GM12874 (cell line): ENCODE measurements around the gene TAS2R10.

Experiments used
- TF ChIP-seq, protein P1 (sequence below): IDR thresholded peaks from 2 replicates; pipeline ENCODE4 v1.5.1; 2011; ENCODE audit warnings: low read depth, mild to moderate bottlenecking, control low read depth, low read length, moderate library complexity; ENCODE audit not compliant: insufficient read depth

The TAS2R10 gene

DNA sequence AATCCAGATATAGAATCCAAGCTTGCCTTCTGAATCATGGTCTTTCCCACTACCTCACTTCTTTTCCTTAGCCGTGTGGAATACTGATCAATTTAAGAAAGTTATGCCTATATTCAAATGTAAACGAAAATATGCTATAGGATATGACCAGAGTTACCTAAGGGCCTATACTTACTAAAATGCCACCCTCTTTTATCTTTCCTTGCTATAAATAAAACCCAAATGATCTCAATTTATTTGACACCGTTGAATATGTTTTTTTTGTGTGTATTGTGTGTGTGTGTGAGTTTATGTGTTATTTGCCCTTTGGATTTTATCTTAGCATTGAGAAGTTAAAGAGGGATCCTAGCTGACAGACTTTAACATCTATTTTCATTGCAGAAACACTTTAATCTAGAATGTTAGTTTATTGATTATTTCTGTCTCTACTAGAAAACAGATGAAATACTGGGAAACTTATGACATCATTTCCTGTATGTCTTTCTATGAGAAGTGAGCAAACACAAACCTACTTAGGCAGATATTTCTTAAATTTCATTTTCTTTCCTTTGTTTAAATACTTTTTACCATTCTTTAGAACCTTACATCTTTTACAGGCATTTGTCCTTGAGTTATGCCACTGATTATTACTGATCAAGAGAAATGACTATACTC lies 14.1 kb downstream of the TAS2R10 start:
- TF ChIP-seq, protein P1, sequence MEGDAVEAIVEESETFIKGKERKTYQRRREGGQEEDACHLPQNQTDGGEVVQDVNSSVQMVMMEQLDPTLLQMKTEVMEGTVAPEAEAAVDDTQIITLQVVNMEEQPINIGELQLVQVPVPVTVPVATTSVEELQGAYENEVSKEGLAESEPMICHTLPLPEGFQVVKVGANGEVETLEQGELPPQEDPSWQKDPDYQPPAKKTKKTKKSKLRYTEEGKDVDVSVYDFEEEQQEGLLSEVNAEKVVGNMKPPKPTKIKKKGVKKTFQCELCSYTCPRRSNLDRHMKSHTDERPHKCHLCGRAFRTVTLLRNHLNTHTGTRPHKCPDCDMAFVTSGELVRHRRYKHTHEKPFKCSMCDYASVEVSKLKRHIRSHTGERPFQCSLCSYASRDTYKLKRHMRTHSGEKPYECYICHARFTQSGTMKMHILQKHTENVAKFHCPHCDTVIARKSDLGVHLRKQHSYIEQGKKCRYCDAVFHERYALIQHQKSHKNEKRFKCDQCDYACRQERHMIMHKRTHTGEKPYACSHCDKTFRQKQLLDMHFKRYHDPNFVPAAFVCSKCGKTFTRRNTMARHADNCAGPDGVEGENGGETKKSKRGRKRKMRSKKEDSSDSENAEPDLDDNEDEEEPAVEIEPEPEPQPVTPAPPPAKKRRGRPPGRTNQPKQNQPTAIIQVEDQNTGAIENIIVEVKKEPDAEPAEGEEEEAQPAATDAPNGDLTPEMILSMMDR = no peak

DNA sequence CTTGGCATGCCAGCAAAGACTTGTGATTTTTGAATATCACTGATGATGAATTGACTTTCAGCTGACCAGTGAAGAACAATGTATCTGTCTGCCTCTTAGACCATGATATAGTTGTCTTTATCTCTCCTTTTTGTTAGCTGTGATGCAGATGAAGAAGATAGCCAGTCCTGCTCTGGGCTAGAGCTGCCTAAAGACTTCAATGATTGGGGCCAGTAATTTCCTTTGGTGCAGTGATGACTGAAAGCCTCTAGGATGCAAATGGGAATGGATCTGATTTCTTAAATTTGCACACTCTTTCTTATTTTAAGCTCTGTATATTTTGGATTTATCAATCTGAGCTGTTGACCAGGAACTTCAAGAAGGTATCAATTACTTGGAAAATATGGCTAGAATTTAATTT lies 16.1 kb downstream of the TAS2R10 start, which contains the start of gene TAS2R9:
Gene TAS2R9, minus strand, starts transcription at position 101 of the 400 bp plus-strand sequence. Its CDS starts 93 bp downstream, at position 8.
- TF ChIP-seq, protein P1 = no peak

DNA sequence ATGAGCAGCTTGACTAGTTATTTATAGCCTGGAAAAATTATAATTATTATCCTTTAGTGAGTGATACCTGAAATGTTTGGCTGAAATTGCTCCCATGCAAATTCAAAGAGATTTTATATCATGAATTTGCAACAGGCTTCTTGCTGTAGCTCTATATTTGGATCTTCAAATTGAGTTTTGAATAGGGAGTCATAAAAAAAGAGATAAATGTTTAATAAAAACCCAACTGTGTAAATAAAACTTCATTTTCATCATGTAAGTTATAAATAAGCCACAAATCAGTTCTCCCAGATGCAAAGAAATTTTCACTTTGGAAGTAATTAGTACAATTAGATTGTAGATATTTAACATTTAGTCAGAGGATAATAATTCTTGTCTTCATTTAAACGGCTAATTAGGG lies 19.0 kb downstream of the TAS2R10 start, which contains the start of gene TAS2R8:
Gene TAS2R8, minus strand, starts transcription at position 101 of the 400 bp plus-strand sequence. CDS start 306 bp downstream, outside the sequence.
- TF ChIP-seq, protein P1 = no peak

DNA sequence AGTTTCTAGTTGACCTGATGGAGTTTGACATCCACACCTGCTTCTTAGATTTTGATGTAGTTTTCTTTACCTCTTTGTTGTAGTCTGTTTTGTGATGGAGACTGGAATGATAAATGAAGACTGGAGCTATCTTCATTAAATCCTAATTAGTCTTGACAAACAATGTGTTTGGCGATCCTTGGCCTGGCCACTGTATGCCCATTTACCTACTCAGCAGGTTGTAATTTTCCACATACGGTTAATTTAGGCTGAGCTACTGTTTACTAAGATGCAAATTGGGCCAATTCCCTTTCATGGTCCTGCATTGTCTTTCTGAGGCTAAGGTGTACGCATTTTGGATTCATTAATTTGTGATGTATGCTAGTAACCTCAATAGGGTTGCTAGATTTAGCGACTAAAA lies 23.6 kb downstream of the TAS2R10 start, which contains the start of gene TAS2R7:
Gene TAS2R7, minus strand, starts transcription at position 41 of the 400 bp plus-strand sequence. CDS start 57 bp downstream, outside the sequence.
- TF ChIP-seq, protein P1 = no peak

DNA sequence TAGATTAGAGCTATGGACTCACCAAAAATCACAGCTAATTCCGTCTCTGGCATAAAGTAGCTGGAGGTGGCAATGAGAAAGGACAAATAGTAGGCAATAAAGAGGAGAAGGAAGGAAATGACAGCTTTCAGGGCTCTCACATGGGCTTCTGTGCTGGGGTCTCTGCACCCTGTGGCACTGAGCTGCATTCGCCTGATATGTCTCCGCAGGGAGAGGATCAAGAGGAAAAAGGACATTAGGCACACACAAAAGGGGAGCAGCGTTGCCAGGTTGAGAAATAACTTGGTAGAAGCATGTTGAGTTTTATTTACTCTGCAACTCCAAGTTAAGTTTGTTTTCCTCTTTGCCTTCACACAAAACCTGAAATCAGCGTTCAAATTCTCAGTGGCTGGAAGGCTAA lies 24.4 kb downstream of the TAS2R10 start:
- TF ChIP-seq, protein P1 = no peak

DNA sequence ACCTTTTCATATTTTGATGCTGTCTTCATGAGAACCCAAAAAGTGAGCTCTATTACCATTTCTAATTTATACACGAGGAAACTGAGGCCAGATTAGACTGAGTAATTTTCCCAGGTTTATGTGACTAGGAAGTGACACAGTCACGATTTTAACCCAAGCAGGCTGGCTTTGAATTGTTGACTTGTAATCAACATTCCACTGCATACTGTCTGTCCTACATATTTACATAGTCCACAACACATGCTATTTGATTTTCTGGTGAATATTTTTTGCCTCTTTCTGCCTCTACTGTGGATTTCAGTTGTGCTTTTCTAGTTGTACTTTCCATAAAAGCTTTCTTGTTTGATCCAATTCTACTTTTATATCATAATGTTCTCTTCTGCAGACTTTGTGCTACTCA lies 31.9 kb downstream of the TAS2R10 start:
- TF ChIP-seq, protein P1 = no peak

DNA sequence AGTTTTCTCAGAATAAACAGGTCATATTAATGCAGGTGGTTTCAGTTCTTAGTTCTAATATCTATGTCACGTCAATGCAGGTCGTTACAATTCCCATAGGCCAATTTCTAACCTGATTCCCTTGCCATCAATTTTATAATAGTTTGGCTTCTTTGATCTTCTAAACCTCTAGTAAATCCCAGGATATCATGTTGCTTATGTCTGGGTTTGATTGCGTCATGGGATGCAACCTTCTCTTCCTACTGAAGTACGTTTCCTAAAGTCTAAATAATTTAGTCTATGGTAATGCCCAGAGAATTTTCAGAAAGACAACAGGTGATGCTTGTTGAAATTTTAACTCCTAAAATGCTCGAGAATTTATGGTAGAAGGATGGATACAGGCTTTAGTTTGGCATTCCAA lies 42.9 kb downstream of the TAS2R10 start:
- TF ChIP-seq, protein P1 = no peak
